Measurements from ENCODE around the gene B4GAT1. TPM values are rescaled to one million over a fixed set of nuclear protein-coding genes. Genes with fewer than 3 reads are reported as not detected.

Gene B4GAT1
- total and polyA plus RNA-seq, 9 of the 15 experiments (the other 6 are each of a cell fraction or from before 2014, with no cell fraction given) = 0.86 to 9.5 (median 3.8) TPM

DNA sequence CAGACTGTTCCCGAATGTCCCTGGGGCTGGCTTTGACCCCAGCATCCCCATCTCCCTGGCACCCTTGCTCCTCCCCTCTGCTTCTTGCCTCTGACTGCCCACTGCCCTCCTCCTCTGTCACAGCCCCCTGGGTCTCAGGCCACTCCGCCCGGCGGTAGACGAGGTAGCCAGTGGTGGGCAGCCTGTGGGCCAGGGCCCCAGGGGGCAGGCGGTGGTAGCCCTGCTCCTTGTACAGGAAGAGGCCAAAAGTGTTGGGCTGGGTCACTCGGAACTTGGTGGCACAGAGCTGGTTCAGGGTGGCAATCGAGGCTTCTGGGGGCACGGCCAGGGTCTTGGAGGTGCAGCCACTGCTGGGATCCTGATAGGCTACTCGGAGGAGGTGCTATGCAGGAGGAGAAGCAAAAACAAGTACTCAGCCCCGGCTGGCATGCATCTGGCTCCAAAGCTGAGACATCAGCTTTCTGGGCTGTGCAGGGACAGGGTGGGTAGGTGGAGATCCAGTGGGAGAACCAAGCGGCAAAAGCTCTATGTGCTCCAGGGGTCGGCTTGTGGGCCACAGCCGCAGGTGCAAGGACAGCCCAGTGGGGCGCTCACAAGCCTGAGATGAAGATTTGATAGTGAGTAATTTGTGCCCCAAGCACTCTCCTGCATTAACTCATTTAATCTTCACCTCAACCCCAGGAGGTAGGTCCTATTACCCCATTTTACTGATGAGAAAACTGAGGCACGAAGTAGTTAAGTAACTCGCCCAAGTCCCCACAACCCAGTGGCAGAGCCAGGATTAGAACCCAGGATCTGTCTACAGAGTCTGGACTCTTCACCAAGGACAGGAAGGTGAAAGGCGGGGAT is 14.8 kb downstream of the B4GAT1 start (continued):
- TF ChIP-seq ARID3A (IDR thresholded peaks at IDR 0.05; ENCODE audit: borderline replicate concordance, low read depth, low read length) (no peak), ZKSCAN1 (IDR thresholded peaks at IDR 0.05; ENCODE audit: low read depth, low read length) (no peak), CC2D1A (IDR thresholded peaks at IDR 0.05) (no peak), BCOR (IDR thresholded peaks at IDR 0.05) (peak; percentile 74)

GRCh38 chr11:66331542-66332370 is 15.7 kb downstream of the B4GAT1 start:
- POLR2A ChIA-PET = interaction anchor here (0.6 to 1.5 kb wide), 5 partner anchors 9 to 626 kb away, joined by 3 to 4 read pairs (median 3); no protein-coding TSS in a partner anchor
- 60% methylated on average over 12 of the region's 12 CpGs for WGBS (ENCODE audit: insufficient coverage, low coverage, missing lambda C conversion rate)
- no peak for TF ChIP-seq MYC (IDR thresholded peaks at IDR 0.05; ENCODE audit: low read depth, low read length)
- TF ChIP-seq MYC (CRISPR knock-in tag; IDR thresholded peaks at IDR 0.05; ENCODE audit: borderline replicate concordance, low read depth) = no peak
- no peak for TF ChIP-seq ZNF639 (CRISPR knock-in tag; conservative IDR thresholded peaks at IDR 0.05 in 1 of 2, IDR thresholded peaks at IDR 0.05 in 1 of 2)
- no peak for TF ChIP-seq ZNF444 (CRISPR knock-in tag; IDR thresholded peaks at IDR 0.05)
- no peak for TF ChIP-seq FOS (IDR thresholded peaks at IDR 0.05; ENCODE audit: extremely low read depth, insufficient read length)
- TF ChIP-seq, protein P1, sequence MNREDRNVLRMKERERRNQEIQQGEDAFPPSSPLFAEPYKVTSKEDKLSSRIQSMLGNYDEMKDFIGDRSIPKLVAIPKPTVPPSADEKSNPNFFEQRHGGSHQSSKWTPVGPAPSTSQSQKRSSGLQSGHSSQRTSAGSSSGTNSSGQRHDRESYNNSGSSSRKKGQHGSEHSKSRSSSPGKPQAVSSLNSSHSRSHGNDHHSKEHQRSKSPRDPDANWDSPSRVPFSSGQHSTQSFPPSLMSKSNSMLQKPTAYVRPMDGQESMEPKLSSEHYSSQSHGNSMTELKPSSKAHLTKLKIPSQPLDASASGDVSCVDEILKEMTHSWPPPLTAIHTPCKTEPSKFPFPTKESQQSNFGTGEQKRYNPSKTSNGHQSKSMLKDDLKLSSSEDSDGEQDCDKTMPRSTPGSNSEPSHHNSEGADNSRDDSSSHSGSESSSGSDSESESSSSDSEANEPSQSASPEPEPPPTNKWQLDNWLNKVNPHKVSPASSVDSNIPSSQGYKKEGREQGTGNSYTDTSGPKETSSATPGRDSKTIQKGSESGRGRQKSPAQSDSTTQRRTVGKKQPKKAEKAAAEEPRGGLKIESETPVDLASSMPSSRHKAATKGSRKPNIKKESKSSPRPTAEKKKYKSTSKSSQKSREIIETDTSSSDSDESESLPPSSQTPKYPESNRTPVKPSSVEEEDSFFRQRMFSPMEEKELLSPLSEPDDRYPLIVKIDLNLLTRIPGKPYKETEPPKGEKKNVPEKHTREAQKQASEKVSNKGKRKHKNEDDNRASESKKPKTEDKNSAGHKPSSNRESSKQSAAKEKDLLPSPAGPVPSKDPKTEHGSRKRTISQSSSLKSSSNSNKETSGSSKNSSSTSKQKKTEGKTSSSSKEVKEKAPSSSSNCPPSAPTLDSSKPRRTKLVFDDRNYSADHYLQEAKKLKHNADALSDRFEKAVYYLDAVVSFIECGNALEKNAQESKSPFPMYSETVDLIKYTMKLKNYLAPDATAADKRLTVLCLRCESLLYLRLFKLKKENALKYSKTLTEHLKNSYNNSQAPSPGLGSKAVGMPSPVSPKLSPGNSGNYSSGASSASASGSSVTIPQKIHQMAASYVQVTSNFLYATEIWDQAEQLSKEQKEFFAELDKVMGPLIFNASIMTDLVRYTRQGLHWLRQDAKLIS (CRISPR knock-in tag; IDR thresholded peaks at IDR 0.05) = no peak

More at GRCh38 chr11:66331542-66332370, 15.7 kb downstream of the B4GAT1 start:
- Histone ChIP-seq H3K9me3 (replicated peaks; ENCODE audit: control insufficient read depth, insufficient read depth, low read depth, low read length) (no peaks in the 10 kb centered on the region), H3K27ac (ENCODE audit: extremely low read depth, low read depth, low read length) (no peak overlapping the region), H3K4me2 (ENCODE audit: insufficient read depth, low read length) (no peak overlapping the region), H3K9ac (ENCODE audit: insufficient read depth in 1 of 2, low read depth in 2 of 2, low read length in 2 of 2) (peak overlapping the region in 1 of 2 experiments; percentile 37; a peak in 2 of 4 replicates), H3K4me1 (replicated peaks in 1 of 2; ENCODE audit: control insufficient read depth in 2 of 2, insufficient read depth in 2 of 2, low read length in 2 of 2) (peaks cover 27 to 81% of the 10 kb centered on the region in 2 experiments), H2AFZ (ENCODE audit: low read depth, low read length) (no peak overlapping the region), H3K27me3 (ENCODE audit: control insufficient read depth in 2 of 2, insufficient read depth in 2 of 2, low read length in 2 of 2) (no peaks in the 10 kb centered on the region), H3K4me3 (no peak overlapping the region), H4K20me1 (replicated peaks; ENCODE audit: control insufficient read depth, insufficient read depth, low read length) (0 out of 2 replicates have a peak, but pooled peaks cover under 1% of the 10 kb centered on the region), H3K79me2 (ENCODE audit: control insufficient read depth, insufficient read depth, low read length) (no peaks in the 10 kb centered on the region), H3K36me3 (ENCODE audit: control insufficient read depth, insufficient read depth, low read length) (no peaks in the 10 kb centered on the region), H3K9me1 (ENCODE audit: control insufficient read depth, insufficient read depth, low read length) (no peaks in the 10 kb centered on the region)
- FAIRE-seq (no peak), ATAC-seq (no peak), DNase-seq (ENCODE audit: extremely low read depth in 1 of 4, low spot score in 3 of 4) (no peak)
- CTCF ChIA-PET (ENCODE audit: low intra/inter-chr PET ratio) = no interaction called here
- in situ Hi-C loops (cut with MboI) (no loop called here), intact Hi-C loops (cut with micrococcal nuclease) (no loop called here)
- no TSS peak for BruUV-seq (replicated peaks)
